Endometrial microvascular endothelial cells (primary cell): ENCODE results near the gene BCAN. TPM values are rescaled to one million over a fixed set of nuclear protein-coding genes. Genes with fewer than 3 reads are reported as not detected.

Experiments used
- in situ Hi-C: cut with HindIII; loops from 2 replicates; pipeline ENCODE4 v1.10.0; 2017; ENCODE audit warnings: low sequenced_read_pairs, low pct_unique_long_range_greater_than_20kb; ENCODE audit errors: inconsistent ontology term
- total RNA-seq: library from RNA; depleted of rRNA; stranded (reverse); fragments of >200 nt; gene quantifications from one replicate; pipeline ENCODE4 v1.2.3, GENCODE V29; 2015; ENCODE audit errors: inconsistent ontology term

Gene BCAN
- total RNA-seq, 1 donor from 2014 or later = not detected

DNA sequence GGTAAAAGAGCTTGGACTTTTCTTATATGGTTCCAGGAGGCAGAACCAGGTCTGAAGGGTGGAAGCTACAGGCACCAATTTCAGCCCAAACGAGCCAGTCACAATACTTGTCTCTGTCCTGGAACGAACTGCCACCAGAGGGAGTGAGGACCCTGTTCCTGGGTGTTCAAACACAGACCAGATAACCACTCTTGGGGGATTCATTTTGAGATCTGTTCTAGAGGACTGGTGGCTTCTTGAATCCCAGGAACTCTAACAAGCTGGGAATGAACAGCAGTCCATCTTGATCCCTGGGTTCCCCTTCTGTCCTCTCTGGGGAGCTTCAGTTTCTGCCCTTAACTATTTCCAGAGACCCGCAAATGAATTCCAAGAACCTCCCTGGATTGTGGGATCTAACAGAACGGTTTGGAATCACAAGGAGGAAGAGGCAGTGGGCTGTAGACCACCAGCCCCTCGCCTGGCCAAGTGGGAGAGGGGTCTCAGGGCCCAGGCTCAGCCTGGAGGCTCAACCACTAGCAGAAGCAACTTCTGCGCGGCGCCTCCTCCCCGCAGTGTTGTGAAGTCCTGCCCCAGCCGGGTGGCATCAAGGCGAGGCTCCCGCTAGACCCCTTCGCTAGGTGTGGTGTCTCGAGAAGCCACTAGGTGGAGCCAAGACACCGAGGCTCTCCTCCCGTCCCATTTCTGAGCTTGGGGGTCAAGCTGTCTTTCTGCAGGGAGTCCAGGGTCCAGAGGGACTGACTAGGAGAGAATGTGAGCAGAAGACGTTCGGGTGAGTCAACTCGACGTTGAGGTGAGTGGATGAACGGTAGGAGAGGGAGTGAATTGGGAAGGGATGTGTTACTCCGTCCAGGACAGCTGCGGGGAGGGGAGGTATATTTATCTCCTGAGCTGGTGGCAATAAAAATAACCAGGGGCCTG lies 47.4 kb downstream of the BCAN start:
- in situ Hi-C loops = no loop called here

DNA sequence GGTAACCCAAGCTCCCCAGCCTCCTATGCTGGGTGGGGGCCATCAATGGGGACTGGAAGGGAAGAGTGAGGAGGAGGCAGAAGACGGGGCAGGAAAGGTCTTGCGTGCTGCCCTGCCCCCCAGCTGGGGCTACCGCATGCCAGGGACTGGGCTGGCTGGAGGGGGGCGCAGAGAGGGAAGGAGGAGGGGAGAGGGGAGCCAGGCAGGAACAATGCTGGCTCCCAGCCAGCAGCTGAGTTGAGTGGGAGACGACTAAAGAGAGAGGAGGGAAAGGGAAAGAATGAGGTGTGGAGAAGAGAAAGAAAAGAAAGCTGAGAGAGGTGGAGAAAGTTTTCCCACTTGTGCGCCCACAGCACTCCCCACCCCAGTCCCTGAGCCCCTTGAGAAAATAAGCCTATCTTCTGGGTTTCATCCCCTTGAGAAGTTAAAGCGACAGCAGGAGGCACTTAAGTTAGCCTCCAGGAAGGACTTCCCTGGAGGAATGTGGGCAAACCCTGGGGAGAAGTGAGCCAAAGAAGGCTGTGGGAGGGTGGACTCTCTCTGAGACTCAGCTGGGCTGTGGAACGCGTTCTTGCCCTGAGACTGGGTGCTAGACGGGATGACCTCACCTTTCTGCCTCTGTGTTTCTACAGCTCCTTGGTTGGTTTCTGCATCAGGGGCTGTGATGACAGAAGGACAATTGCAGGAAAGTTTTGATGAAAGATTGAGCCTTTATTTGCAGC lies 48.2 kb downstream of the BCAN start:
- in situ Hi-C loops = no loop called here

DNA sequence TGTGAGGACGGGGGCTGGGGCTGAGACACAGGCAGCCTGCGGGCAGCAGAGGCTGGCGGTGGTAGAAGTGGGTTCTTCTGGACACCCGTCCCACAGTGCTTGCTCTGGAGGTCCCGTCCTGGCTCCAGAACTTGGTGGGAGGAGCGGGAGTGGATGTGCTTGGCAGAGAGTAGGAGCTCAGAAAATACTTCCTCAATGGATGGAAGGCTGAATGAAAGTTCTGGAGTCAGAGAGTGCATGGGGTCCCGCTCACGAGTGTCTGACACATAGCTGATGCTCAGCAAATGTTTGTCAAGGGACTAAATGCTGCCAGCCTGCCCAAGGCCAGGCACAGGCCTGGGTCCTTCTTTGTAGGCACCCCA lies 48.7 kb downstream of the BCAN start:
- in situ Hi-C loops = no loop called here

DNA sequence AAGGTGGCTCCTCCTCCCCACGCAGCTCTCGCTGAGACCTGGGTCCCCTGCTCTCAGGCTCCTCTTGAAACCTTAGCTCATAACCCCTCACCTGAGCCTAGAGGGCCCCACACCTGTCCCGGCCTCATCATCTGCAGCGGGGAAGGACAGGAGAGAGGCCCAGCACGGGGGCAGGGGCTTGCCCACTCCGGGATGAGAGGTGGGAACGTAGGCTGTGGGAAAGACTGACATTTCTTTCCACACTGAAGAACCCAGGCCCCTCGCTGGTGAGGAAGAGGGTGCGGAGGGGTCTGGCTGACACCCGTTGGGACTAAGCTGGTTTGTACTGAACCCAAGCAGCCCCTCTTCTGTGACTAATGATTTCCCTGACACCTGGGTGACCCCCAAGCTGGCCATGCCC lies 49.3 kb downstream of the BCAN start:
- in situ Hi-C loops = no loop called here

DNA sequence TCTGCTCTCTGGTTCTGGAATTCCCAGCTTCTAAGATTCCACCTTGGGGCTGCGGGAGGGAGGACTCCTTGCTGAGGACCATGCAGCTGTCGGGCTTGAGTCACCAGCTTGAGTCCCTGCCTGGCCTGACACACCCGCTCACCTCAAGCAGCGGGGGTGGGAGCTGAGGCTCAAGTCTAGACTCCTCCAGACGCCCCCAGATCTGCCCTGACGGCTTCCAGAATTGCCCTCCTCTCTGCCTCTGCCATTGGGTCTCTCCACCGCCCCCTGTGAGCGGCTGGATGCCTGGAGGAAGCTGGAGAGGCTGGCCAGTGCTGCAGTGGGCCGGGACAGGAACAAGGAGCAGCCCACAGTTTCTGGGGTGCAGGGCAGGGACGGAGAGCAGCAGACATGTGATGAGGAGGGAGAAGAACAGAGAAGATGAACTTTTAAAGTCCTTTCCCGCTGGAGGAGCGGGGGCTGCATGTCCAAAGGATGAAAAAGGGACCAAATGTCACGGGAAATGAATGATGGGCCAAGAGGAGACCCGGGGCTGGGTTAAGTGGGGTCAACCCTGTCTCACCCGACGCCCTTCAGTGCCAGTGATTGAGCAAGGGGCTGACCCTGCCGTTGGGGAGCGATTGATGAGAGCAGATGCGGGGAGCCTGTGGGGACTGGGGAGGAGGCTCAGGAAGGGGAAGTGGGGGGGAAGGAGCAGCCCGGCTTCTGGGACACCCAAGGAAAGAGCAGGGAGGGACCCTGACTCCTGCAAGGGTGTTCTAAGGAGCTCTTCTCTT lies 49.9 kb downstream of the BCAN start:
- in situ Hi-C loops = no loop called here

DNA sequence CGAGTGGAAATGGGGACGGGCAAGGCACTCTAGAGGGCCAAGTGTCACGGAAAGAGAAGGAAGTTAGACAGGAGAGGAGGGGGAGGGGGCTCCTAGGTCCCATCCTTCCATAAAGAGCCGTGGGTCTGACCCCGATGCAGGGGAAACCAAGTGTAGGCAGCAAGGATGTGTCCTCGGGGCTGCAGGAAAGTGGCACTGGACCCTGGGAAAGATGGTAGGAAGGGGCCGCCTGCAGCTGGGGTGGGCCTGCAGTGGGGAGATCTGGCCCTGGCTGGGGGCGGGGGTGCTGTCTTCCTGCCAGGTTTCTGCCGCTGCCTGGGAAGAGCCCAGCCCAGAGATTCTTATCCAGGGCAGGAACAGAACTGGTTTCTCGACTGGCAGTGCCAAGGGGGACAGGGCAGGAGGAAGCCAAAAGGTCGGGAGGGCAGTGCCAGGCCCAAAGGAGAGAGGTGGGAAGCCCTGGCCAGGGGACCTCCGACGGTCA lies 50.6 kb downstream of the BCAN start:
- in situ Hi-C loops = no loop called here

DNA sequence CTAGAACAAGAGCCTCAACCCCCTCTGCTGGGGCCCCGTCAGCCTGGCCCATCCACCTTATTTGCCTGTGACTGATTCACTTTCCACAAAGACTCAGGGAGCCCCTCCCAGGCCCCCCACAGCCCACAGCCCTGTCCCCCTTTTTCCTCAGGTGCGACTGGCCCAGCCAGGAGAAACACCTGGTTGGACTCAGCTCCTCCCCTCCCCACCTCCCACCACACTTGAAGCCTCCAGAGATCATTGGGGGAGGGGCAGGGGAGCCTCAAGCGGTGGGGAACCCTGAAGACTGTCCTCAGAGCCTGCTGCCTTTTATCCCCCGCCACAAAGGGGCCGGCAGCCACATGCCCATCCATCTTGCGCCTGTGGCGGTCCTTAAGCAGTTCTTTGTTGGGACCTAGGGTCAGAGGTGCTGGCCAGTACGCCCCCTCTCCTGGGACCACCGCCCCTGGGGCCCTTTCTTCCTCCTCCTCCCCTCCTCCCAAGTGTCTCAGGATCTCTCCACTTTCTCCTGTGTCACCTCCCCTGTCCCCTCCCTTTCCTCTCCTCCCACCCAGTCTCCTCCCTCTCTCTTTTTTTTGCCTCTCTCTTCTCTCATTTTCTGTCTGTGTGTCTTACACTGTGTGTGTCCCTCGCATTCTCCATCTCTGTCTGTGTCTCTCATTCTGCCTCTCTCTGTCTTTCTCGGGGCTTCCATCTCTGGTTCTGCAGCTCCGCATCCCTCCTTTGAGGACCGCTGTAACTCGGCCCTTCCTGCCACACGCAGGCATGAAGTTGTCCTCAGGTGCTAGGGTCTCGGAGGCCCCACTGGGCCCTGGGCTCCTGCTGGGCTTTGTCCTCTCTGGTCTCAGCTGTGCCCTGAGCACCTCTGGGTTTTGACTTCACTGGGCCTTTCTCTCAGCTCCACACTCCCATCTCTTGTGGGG lies 51.3 kb downstream of the BCAN start:
- in situ Hi-C loops = no loop called here

DNA sequence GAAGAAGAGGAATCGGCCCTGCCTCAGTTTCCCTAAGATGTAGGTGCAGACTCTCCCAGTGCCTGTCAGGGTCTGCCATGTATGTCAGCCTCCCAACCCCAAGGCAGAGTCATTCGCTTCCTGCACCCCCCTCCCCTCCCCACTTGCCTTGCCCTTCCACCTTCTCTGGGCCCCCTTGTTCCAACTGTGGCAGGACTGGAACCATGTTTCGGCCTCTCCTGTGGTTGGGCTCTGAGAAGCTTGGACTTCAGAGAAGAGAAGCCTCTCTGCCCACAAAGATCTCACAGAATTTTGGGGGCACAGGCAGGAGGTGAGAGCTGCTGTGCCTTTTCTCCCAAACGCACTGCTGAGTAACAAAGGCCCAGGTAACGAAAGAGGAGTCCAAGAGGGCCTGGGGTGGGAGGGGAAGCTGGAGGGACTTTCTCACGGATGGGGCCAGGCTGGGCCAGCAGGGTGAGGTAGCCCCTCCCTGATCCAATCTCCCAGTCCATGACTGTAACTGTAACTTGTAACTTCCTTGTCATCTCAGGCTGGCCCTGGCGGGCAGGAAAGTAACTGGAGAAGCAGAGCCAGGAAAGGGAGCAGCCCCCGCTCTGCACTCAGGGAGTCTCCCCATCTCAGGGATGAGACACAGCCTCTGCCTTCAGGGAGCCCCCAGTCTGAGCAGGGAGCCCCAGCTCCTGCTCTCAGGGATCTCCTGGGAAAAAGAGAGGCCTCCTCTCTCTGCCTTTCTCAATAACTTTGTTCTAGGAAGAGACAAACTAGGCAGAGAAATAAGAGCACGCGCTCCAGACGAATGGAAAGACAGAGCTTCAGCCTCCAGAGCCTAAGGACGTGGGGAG lies 52.2 kb downstream of the BCAN start:
- in situ Hi-C loops = no loop called here

DNA sequence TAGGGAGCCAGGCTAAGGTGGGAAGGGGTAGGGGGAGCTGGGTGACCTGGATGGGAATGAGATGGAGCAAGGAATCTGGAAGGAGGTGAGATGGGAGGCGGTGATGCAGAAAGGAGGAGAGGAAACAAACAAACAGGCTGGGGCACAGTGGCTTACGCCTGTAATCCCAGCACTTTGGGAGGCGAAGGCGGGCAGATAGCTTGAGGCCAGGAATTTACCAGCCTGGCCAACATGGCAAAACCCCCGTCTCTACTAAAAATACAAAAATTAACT lies 52.7 kb downstream of the BCAN start:
- in situ Hi-C loops = no loop called here

DNA sequence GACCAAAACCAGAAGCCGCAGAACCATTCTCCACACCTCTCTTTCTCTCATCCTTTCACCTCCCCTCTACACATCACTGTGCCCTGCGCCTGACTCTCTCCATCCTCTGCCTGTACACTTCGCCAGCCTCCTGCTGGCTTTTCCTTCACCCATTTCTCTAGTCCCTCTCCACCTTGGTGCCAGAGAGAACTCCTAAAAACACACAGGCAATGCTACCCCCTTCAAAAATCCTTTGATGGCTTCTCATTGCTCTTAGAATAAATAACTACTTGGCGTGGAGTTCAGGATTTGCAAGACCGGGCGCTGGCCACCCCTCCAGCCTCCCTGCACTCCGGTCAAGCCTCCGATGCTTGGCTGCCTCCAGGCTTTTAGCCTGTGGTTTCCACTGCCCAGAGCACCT lies 54.8 kb downstream of the BCAN start:
- in situ Hi-C loops = no loop called here

DNA sequence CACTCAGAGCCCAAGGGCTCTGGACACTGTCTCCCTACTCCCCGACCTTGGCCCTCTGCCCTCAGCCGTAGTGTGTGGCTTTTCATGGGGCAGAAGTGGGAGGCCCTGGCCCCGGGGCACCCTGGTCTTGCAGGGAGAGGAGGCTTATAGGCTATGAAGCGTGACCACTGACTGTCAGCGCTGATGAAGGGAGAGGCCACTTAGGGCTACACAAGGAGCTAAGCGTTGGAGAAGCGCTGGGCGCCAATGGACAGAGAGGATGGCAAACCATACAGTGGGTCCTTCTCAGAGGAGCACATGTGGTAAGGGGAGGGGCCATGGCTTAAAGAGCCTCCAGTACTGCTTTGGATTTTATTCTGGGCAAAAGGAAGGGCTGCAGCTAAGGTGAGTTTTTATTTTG lies 55.6 kb downstream of the BCAN start:
- in situ Hi-C loops = no loop called here

DNA sequence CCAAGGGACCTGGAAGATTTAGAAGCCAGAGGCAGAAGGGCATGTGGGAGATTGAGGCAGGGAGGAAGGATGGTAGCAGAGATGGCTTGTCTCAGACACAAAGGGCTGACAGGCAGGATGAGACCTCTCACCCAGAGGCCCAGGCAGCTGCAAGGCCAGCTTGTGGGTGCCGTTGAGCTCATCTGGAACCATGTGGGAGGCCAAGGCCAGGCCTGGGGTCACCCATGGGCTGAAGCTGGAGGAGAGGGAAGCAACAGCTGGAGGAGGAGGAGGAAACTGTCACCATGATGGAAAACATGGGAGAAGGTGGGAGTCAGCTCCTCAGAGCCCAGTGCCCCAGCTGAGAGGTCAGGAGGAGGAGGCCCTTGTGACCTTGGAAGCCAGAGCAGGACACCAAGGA lies 57.1 kb downstream of the BCAN start:
- in situ Hi-C loops = no loop called here

DNA sequence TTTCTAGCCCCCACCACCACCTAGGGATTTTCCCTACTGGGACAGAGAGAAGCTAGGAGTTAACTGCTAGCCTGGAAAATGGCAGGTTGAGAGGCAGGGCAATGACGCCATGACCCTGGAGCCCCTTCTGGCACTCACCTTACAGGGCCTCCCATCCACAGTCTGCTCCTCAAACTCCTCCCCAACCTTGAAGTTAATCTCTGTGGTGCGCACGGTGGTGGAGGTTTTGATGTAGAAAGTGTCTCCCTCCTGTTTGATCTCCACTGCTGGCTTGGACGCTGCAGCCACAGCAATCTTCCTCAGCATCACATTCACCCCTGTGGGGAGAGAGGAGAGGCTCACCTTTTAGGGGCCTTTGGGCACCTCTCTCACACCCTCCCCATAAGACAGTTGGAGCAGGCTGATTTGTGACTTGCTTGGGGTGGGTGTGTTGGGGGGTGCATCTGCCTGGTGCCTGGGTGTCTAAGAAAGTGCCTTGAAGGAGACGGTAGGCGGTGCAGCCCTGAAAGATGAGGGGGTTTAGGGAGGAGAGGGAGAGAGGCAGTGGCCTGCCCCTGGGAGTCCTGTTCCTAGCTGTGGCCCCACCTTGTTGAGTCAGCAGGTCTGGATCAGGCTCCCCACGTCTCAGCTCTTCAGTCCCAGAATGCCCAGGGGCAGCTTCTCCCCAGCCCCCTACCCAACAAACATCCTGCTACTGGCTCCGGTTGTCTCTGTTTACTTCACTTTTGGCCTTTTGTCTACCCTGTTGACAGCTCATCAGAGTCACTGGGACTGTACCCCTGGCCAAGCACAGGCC lies 59.0 kb downstream of the BCAN start:
- in situ Hi-C loops = no loop called here

DNA sequence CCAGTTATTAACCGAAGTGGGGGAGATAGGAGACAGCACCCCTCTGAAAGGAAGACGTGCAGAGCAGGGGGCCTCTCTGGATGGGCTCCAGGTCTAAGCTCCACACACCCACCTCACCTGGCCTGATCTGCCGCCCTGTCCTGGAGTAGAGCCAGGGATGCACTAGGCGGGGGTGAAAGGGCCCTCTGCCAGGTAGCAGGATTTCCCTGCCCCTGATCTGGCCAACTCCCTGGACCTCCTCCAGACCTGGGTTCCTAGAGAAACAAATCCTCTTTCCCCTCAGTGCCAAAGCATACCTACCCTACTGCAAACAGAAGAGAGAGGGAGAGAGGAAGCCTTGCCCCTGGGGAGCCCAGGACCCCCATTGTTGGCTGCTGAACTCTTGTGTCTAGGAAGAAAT lies 61.4 kb downstream of the BCAN start:
- in situ Hi-C loops = no loop called here

DNA sequence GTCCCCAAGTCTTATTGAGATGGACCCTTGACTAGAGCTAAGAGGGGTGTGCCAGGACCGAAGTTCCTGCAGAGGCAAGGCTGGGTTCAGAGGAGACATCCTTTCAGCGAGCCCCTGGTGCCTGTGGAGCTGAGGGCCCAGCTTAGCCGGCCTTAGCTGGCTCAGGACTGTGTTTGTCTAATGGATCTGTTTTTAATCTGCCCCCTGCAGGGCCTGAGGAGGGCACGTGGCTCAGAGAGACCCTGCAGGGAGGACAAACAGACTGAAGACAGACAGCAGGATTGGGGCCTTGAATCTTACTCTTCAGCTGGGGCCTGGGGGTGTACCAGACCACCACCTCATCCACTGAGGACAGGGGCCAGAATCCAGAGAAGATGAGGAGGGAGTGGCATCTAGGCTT lies 61.8 kb downstream of the BCAN start:
- in situ Hi-C loops = no loop called here

DNA sequence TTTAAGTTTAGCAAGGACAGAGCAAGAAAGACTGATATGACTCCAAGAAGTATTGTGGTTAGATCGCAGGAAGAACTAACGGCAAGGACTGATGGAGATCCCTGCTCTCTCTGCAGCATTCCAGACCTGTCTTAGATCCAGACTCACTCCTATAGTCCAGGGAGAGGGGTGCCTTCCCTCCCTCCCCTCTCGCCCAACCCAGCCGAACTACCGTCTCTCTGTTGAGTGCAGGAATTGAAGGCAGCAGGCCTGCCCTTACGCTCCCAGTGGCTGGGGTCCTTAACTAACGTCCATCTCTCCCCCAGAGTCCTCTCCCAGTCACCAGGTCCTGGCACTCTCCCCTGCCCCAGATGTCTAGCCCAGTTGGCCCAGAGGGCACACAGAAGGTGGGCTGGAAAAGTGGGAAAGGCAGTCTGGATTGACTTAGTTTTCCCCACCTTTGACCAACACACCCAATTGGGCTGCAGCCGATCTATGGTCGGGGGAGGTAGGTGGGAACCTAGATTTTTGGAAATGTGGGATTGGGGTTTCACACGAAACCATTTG lies 62.3 kb downstream of the BCAN start:
- in situ Hi-C loops = no loop called here

DNA sequence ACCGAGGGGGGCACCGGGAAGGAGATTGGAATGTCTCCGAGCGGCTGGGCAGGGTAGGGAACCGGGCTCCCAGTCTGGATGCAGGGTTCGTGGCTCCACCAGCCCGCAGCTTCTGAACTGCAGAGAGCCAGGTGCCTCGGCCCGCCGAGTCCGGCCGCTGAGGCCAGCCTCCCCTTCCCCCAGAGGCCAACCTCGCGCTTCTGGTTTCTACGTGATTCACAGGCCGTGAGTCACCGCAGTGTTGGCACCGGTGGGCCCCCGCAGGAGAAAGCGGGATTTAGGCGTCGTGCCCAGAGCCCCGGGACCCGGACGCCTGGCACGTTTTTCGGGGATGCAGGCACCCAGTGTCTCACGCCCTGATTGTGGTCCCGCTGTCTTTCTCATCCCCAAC lies 63.0 kb downstream of the BCAN start:
- in situ Hi-C loops = no loop called here
